AG20443 (cell line): Measurements from ENCODE around the gene SYT17.

ENCODE experiments used
- DNase-seq: peaks from one replicate; pipeline ENCODE4 v3.0.0; 2012; ENCODE audit warnings: low spot score, mixed read lengths

The SYT17 gene

GRCh38 chr16:19218581-19218980 lies 50.5 kb downstream of the SYT17 start:
- no peak for DNase-seq

DNA sequence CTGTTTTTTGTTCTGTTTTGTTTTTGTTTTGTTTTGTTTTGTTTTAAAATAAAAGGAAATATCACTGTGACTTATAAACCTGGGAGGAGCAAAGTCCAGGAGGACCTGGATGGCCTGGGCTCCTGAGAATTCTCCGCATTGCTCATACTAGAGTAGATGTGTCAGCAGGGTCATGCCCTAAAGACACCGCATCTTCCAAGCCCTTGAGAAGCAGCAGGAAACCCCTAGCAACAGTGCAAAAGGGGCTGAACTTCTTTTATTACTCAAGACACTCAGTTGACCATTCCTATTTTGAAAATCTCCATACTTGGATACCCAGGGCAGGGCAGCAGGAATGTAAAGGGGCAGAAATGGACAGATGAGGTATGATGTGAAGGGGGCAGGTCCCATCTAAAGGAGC lies 51.8 kb downstream of the SYT17 start:
- no peak for DNase-seq

GRCh38 chr16:19223235-19224170 lies 55.5 kb downstream of the SYT17 start:
- no peak for DNase-seq

GRCh38 chr16:19225651-19226050 lies 57.6 kb downstream of the SYT17 start:
- no peak for DNase-seq

DNA sequence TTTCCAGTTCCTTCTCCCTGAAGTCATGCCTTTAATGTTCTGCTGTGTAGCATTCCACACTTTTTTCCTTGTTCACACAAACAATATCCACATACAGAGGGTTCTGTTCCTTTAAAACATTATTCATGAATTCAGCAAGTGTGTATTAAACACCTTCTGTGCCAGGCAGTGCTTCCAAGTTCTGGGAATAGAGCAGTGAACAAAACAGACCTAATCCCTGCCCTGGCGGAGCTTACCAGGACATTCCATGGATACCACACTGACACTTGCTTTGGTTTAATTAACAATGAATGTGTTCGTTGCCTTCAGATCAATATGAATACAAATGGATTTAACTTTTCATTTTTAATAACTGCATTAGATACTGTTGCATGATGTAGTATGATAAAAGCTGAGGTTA lies 59.6 kb downstream of the SYT17 start:
- no peak for DNase-seq

DNA sequence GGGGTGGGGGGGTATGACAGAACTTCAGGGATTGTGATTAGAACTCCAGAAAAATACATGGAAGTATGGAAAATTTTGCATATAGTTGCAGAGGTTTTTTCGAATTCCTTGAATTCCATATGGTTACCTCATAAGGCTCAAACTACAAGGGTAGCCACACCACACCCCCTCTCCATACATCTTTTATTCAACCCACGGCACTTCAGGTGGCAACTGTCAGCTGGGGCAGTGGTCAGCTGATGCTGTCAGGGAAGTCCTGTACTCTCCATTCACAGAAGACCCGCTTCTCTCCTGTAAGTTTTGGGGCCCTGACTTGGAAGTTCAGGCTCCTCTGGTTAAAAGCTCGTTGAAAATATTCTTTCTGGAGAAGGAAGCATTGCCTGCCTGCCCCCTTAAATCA lies 60.0 kb downstream of the SYT17 start:
- no peak for DNase-seq

- DNase-seq = no peak
Measured at GRCh38 chr16:19228575-19228974, 60.5 kb downstream of the SYT17 start.

- DNase-seq = no peak
Measured at GRCh38 chr16:19230575-19230974, 62.5 kb downstream of the SYT17 start.

DNA sequence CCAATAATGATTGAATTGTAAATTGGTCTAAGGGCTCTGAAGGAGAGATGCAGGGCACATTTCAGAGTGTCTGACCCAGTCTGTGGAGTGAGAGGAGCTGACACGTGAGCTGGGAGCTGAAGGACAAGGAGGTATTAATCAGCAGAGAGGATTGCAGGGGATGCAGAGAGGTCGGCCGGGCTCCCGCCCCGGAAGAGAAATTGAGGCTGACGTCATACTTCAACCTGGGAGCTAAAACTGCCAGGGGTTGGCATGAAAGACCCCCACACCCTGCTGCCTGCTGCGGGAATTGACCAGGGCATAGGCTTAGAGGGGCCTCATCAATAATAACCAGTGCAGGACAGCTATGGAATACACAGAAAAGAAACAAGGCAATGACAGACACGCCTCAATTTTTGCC lies 63.8 kb downstream of the SYT17 start:
- DNase-seq = no peak

DNA sequence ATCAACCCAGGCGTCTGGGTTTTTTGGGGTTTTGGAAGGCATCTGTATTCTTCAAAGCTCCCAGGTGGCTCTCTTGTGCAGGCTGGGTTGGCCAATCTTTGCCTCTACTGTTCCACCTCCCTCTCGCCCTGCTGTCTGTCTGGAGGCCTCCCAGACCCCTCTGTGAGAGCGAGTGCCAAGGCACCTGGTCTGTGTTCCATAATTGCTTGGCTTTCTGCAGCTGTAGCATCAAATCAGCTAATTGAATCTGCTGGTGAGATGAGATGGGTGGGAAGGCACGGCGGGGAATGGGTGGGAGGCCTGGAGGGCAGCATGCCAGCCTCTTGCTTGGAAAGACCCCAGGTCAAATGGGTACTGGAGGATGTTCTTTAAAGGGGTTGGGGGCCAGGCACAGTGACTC lies 64.9 kb downstream of the SYT17 start:
- no peak for DNase-seq

DNA sequence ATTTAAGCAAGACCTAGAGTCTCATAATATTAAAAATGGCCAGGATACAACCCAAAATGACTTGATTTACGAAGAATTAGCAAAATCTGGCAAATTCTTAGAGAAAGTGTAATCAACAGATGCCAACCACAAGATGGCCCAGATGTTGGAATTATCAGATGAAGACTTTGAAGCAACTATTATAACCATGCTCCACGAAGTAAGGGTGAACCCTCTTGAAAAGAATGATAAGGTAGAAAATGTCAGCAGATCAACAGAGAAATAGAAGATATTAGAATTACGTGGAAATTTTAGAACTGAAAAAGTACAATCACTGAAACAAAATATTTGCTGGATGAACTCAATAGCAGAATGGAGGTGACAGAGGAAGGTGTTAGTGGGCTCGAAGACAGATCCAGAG lies 67.4 kb downstream of the SYT17 start:
- no peak for DNase-seq

GRCh38 chr16:19235886-19236285 lies 67.8 kb downstream of the SYT17 start:
- no peak for DNase-seq

DNA sequence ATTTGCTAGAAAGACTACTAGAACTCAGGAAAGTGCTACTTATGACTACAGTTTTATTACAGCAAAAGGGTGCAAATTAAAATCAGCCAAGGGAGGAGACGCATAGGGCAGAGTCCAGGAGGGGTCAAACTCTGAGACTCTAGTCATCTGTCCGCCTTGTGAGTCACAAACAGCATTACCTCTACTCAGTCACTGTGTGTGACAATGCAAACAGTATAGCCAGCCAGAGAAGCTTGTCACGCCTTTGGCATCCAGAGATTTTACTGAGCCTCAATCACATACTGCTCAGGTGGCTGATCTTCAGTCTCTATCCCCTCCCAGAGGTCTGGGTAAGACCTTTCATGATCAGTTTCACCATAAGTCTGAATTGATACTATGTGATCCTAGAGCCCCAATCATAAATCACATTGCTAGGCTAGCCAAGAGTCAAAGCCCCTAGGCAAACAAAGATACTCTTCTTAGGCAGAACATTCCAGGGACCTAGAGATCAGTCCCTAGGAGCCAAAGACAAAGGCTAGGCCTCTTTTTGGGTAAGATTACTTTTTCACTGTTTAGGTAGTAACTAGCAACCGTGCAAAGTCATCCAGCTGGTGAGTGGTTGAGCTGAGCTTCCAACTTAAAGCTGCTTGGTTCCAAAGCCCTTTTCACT lies 68.6 kb downstream of the SYT17 start:
- no peak for DNase-seq

DNA sequence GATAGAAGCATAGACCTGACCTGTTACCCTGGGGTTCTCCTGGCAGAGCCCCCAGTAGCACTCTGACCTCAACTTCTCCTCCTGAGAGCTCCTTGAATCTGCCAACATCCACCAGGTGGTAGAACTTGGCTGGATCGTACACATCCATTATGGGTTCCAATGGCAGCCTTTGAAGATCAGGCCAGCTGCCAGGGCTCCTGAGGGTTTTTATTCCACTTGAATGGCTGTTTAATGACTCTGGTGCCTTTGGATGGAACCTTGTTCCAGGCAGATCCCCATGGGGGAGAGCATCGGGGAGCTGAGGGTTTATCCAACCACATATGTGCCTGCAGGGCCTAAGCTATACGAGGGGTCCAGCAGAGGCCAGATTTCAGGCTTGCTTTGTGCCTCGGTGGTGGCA lies 70.4 kb downstream of the SYT17 start:
- no peak for DNase-seq

DNA sequence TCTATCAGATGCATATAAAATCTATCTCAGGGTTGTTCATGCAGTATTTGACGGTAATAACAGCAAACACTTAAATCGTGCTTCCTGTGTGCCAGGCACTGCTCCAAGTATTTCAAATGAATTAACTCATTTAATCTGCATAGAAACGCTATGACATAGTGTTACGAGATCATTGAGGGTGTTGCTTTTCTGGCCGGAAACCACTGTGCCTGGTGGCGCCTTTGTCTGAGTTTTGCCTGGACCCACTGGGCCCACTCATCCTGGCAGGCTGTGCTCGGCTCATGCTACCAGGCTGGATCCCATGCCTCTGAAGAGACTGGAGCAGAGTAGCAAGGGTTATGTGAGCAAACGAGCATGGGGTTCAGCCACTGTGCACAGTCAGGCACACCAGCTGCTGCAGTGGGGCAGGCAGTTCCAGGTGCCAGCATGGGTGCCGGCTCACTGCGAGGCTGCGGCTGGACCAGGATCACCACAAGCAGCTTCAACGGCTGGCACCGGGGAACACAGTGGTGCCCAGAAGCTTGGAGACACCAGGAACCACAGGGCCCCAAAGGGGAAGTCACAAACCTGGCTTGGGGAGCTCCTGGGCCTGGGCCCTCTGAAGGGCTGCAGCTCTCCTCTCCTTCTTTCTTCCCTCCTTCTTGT lies 71.6 kb downstream of the SYT17 start:
- DNase-seq = no peak

GRCh38 chr16:19240494-19240893 lies 72.5 kb downstream of the SYT17 start:
- DNase-seq = no peak

- DNase-seq = no peak
Measured at GRCh38 chr16:19241512-19241911, 73.5 kb downstream of the SYT17 start.

- DNase-seq = no peak
Measured at GRCh38 chr16:19242186-19242585, 74.1 kb downstream of the SYT17 start.

DNA sequence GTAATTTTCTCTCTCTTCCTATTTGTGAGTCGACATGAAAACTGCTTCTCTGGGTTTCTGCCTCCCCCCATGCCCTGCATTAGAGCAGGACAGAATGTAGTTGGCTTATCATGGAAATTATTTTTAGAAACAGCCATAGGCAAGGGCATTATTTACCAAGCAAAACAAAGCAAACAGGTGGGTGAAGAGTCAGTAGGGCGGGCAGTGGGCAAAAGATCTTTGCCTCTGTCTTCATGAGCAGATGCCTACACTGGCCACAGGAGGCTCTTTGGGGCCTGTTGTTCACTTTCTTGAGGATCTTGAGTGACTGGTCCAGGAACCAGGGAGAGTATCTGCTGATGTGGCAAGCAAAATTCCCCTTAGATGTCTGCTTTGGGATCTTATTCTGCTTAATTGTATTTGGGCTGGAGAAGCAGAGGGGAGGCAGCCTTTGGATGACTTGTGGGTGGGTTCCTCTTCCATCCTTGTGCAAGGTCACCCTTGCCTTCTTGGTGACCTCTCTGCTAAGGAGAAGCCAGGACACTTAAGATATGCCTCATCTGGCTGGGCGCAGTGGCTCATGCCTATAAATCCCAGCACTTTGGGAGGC lies 75.0 kb downstream of the SYT17 start:
- DNase-seq = no peak

- no peak for DNase-seq
Measured at GRCh38 chr16:19245326-19245925, 77.4 kb downstream of the SYT17 start.

- DNase-seq = no peak
Measured at GRCh38 chr16:19252904-19253303, 84.9 kb downstream of the SYT17 start.

- DNase-seq = no peak
Measured at GRCh38 chr16:19254611-19255010, 86.6 kb downstream of the SYT17 start.
